Activated T-helper 1 cell treated with anti-CD3 and anti-CD28 coated beads, Interleukin-2, amount 50 U/mL, for 16 hours (primary cell): ENCODE results near the gene LMNTD1.
"Not testable (repeated sequence)": the region's sequence is repeated elsewhere in the genome, so short reads cannot be mapped to it uniquely, and the experiment has no call there.

Experiments
- DNase-seq, 2 donors: peaks; one replicate each; pipeline ENCODE4 v3.0.0-alpha.2; 2020; ENCODE audit warnings: low read depth in 1 of 2, low spot score in 1 of 2

Gene LMNTD1

GRCh38 chr12:25553098-25553497 lies at the start of gene LMNTD1:
TSS of gene LMNTD1 (minus strand) at chr12:25553283. CDS start at chr12:25552959, 324 bp downstream.
- no peak for DNase-seq

DNA sequence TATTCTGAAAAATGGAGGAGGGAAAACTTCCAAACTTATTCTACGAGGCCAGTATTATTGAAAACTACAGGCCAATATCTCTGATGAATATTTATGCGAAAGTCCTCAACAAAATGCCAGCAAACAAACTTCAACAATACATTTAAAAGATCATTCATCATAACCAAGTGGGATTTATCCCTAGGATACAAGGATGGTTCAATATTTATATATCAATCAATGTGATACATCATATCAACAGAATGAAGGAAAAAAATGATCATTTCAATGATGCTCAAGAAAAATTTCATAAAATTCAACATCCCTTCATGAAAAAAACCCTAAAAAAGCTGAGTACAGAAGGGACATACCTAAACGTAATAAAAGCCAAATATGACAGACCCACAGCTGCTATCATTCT lies 45.9 kb upstream of the LMNTD1 start:
- DNase-seq, result no peak

GRCh38 chr12:25595496-25595895 lies 42.4 kb upstream of the LMNTD1 start:
- DNase-seq, result not testable (repeated sequence)

- DNase-seq, result no peak
Measured at GRCh38 chr12:25594376-25594775, 41.3 kb upstream of the LMNTD1 start.

DNA sequence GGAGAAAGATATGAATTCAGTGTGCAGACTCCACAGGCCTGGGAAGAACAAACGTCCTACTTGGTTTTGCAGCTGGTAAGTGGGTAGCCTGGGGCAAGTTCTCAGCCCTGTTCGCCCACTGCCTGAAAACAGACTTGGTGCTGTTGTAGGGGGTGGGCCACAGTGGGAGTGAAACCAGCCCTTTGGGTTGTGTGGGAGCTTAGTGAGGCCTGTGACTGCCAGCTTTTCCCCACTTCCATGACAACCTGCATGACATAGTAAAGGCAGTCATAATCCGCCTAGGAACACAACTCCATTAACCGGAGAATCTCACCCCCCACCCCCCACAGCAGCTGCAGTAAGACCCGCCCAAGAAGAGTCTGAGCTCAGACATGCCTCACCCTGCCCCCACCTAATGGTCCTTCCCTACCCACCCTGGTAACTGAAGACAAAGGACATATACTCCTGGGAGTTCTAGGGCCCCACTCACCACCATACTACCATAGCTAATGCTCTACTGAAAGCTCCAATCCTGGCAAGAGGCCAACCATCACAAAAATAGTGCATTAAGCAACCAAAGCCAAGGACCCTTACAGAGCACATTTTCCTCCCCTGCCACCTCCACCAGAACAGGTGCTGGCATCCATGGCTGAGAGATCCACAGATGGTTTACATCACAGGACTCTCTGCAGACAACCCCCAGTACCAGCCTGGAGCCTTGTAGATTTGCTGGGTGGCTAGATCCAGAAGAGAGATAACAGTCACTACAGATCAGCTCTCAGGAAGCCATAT lies 39.8 kb upstream of the LMNTD1 start:
- DNase-seq, result no peak

GRCh38 chr12:25591144-25591543 lies 38.1 kb upstream of the LMNTD1 start:
- no peak for DNase-seq

DNA sequence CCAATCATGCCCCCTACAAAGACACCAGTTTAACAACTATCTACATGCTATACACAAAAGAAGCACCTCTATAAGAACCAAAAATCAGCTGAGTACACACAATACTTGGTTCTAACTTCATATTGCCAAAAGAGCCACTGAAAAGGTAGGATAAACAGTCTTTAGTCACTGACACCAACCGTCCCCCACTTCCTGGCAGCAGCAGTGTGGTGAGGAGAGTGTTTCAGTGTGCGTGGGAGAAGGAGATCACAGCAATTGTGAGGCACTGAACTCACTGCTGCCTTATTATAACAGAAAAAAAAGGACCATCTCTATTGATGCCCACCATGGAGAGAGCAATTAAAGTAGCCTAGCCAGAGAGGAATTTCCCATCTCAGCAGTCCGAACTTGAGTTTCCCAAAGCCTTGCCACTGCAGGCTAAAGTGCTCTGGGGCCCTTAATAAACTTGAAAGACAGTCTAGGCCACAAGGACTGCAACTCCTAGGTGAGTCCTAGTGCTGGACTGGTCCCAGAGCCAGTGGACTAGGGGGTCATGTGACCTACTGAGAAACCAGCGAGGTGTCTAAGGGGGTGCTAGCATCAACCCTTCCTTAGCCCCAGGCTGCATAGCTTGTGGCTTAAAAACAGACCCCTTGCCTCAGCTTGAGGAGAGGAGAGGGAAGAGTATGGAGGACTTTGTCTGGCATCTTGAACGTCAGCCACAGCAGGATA lies 37.1 kb upstream of the LMNTD1 start:
- DNase-seq, result no peak

GRCh38 chr12:25587346-25587745 lies 34.3 kb upstream of the LMNTD1 start:
- DNase-seq, result no peak

DNA sequence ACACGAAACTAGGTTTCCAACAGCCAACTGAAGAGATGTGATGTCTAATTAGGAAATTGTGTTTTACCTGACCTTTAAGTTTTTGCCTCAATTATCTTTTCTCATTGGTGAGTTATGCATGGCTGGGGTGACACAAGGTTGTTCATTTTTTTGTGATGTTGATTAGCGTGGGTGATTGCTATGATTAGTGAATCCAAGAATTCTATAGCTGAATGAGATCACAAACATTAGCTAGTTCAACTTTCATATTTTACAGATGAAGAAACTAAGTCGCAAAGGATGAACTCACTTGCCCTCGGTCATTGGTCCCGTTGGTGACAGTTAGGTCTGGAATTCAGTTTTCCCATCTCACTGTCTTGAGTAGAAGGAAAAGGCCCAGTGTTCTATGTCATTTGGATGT lies 32.6 kb upstream of the LMNTD1 start:
- no peak for DNase-seq

DNA sequence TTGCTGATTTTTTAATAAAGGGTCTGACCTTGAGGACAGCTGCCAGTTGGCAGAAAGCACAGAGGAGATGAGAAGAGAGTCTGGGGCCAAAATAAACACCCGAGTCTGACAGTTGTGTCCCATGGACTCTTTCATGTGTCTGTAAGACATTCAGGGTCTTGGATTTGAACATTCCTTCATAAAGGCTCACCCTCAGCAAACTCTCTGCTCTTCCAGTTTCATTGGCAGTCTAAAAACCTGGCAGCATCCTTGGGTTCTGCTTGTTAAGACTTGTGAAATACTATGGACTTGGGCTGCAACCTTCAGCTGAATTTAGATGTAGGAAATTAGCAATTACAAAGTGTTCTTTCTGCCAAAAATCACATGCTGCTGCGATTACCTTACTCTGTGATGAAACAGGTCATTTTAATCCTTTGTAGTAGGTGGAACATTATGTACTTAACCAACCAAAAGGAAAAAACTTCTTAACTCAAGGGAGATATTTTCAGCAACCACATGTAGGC lies 32.0 kb upstream of the LMNTD1 start:
- DNase-seq, result no peak

DNA sequence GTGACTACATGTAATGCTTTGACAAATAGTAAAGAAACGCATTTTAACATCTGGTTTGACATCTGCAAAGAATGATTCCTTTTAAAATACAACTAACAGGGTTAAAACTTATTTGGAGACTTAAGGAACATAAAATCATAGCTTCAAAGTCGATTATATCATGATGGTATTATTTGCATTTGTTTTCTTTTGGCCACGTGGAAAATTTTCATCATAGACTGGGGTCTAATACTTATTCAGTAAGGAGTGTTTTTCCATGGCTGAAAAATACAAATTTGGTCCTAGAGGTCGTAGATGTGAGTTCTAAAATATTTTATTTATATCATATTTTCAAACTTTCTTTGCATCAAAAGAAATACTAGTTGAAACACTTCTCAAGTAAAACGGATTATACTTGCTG lies 31.5 kb upstream of the LMNTD1 start:
- no peak for DNase-seq

- DNase-seq, result no peak
Measured at GRCh38 chr12:25583545-25583944, 30.5 kb upstream of the LMNTD1 start.

DNA sequence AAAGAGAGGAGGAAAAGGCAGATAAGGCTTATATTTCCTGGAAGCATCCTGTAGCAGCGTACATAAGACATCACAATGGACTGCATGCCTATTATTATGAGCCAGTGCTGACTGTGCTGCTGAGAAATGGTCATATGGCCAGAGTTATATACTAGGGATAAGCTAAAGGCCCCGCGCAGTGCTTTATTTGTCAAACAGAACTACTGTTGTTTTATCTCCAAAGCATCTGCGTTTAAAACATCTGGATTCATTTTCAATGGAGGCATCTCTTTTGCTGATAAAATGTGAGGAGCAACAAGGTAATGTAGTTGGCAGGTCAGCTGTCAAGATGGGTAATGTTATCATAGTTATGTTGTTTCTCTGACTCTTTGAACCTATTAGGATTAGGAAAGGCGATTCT lies 28.0 kb upstream of the LMNTD1 start:
- DNase-seq, result no peak

- DNase-seq, result no peak
Measured at GRCh38 chr12:25578411-25579143, 25.5 kb upstream of the LMNTD1 start.

GRCh38 chr12:25574761-25575160 lies 21.7 kb upstream of the LMNTD1 start:
- DNase-seq, result no peak

GRCh38 chr12:25573346-25573745 lies 20.3 kb upstream of the LMNTD1 start:
- DNase-seq, result no peak

DNA sequence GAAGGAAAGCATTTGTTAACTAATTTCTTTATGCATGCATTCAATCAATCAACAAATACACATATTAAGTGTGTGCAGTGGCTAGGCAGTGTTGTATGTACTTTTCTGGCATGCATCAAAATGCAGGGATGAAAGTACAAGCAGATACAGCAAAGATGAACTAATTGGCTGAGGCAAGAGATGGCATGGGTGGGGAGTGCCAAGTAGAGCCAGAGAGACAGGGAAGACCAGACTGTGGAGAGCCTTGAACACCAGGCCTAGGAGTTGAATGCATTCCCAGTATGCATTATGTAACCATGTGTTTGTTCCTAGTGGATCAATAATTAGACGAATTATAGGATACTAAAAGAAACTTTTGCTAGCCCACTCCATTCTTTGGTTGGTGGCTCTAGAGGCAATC lies 17.3 kb upstream of the LMNTD1 start:
- no peak for DNase-seq

- no peak for DNase-seq
Measured at GRCh38 chr12:25566202-25566949, 13.3 kb upstream of the LMNTD1 start.

DNA sequence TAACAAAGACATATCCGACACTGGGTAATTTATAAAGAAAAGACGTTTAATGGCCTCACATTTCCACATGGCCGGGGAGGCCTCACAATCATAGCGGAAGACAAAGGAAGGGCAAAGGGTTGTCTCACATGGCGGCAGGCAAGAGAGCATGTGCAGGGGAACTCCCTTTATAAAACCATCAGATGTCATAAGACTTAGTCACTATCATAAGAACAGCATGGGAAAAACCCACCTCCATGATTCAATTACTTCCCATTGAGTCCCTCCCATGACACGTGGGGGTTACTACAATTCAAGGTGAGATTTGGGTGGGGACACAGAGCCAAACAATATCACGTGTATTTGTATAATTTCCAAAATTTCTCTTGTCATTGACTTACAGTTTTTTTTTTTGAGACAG lies 5.5 kb upstream of the LMNTD1 start:
- no peak for DNase-seq

DNA sequence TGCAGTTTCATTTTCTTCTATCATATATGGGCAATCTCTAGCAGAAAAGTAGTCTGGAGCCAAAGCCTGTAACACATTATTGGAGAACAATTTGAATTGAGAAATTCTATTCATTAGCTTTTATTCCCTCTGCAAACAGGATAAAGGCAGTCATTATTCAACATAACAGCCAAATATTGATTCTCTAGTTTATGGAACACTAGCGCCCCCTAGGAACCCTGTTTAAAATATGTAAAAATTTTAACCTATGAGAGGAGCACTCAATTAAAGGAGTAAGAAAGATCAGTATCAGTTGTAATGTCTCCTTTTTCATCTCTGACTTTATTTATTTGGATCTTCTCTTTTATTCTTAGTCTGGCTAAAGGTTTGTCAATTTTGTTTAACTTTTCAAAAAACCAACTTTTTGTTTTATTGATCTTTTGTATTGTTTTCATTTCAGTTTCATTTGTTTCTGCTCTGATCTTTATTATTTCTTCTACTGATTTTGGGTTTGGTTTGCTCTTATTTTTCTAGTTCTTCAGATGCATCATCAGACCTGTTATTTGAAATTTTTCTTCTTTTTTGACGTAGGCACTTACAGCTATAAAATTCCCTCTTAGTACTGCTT lies 4.8 kb upstream of the LMNTD1 start:
- no peak for DNase-seq

GRCh38 chr12:25556153-25556552 lies 3.1 kb upstream of the LMNTD1 start:
- no peak for DNase-seq
